Inflammatory macrophage treated with lipopolysaccharide for 1 hour (primary cell): ENCODE results near the gene NSUN6.

Source experiments
- DNase-seq, 2 donors: peaks; one replicate each; pipeline ENCODE4 v3.0.0-alpha.2; 2020 to 2022

The NSUN6 gene

GRCh38 chr10:18556522-18557147 lies 94.8 kb downstream of the NSUN6 start:
- no peak for DNase-seq

- no peak for DNase-seq
Measured at GRCh38 chr10:18554479-18554878, 96.9 kb downstream of the NSUN6 start.

DNA sequence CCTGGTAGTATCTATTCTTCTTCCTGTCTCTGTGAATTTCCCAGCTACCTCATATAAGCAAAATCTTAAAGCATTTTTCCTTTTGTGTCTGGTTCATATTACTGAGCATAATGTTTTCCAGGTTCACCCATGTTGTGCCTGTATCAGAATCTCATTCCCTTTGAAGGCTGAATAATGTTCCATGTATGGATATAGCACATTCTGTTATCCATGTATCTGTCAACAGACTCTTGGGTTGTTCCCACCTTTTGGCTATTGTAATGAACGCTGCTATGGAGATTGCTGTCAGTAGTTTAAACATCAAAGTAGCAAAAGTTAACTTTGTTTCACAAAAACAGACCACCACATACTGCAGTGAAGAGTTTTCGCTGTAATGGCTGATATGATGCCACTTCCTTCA lies 99.9 kb downstream of the NSUN6 start:
- no peak for DNase-seq

DNA sequence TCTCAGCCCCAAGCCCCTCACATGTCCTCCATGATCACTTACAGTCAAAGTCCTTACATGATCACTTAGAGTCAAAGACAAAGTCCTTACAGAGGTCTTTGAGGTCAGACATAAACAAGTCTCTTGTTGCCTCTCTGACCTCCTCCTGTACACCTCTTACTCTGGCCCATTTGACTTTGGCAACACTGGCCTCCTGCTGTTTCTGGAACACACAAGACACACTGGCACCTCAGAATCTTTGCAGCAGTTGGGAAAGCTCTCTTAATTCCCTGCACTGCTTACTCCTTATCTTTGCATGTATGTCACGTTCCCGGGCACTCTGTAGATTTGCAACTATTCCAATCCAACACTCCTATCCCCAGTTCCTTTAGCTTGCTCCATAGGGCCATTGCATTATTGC lies 102.3 kb downstream of the NSUN6 start:
- DNase-seq: no peak

DNA sequence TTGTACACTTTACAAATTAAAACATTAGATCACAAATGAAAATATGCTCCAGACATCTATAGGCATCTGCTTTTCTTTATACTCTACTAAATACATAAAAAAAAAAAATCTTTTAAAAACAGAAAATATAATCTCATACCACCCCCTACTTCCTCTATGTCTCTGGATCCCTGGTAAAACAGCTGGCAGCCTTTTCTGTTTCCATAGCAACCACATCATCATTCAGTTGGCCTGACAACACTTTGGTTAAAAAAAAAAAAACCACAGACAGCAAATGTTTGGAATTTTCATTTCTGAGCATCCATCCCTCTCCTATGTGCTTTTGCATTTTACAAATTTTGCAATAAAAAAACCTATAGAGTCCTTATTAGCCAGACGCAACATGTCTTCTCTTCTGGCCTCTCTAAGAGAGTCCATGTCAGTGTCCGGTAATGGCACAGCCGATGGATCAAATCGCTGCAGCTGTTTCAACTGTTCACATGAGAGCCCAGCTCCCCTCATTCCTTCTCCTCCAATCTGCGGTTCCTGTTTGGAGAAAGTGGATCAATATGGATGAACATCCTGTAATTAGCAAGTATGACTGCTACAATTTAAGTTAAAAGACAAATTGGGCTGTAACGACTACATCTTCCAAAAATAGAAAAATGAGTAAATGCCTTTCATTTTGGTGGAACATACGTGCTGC lies 105.6 kb downstream of the NSUN6 start:
- DNase-seq: no peak

DNA sequence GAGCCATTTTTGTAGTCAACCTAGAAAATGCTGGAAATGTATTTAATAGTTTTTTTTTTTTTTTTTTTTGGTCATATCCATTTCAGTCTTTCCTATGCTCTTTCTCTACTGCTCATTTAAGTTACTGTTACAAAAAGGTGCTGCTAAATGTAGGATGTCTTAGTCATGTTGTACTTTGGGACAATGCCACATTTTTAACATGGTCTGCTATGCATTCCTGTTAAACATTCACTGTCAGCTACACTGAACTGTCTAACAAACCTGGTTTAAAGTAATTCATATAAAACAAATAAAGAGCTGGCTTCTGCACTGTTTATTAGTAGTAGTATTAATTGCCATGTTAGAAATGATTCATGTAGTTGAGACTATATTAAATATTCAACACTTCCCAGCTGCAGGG lies 108.6 kb downstream of the NSUN6 start:
- no peak for DNase-seq

GRCh38 chr10:18540195-18540594 lies 111.2 kb downstream of the NSUN6 start:
- DNase-seq: no peak

- no peak for DNase-seq
Measured at GRCh38 chr10:18539335-18539734, 112.1 kb downstream of the NSUN6 start.

- DNase-seq: no peak
Measured at GRCh38 chr10:18533896-18534295, 117.5 kb downstream of the NSUN6 start.

GRCh38 chr10:18532881-18533535 lies 118.4 kb downstream of the NSUN6 start:
- no peak for DNase-seq

DNA sequence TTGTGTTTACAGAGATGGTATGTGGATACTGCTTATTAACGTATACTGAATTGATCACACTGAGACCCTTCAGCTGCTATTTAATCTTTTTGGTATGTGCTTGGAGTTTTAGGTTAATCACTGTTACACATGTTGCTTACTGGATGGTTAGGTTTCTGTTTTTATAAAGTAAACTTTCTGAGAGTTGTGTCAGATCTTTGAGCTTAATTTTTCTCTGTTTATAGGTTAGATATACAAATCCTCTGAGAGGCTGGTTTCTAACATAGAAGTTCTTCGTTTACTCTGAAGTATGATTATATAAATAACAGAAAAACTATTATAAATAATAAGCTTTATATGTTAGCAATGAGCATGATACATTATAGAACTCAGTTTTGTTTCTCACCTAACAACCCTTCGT lies 123.1 kb downstream of the NSUN6 start:
- no peak for DNase-seq

DNA sequence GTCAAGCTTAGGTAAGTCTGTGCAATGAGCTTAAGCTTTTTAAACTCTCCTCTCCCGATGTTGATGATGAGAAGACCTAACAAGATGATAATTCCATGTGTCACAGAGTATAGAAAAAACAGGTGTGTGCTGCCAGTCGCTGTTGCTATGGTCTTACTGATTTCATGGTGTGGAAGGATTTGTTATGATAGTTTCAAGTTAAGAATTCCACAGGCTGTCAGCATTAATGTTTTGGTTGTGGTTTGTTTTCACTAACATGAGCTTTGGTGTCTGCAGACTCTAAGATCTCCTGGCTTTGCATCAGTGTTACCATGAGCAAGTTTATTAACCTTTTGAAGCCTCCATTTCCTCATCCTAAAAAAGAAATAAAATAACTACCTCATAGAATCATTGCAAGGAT lies 123.7 kb downstream of the NSUN6 start:
- no peak for DNase-seq

DNA sequence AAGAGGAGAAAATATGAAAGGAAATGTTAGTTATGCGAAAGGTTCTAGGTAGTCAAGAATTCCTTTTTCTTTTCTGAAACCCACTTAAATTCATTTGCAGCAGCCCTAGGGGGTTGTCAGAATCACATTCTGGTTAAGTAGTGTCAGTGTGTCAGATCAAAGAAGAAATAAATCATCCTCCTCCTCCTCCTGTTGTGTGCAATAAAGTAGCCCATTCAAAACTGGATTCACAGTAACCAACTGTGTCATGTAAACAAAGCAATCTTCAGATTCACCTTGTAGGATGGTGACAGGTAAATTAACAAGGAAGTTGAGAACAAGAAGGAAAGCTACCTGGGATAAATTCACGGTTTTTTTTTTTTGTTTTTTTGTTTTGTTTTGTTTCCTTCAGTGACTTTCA lies 127.5 kb downstream of the NSUN6 start:
- DNase-seq: no peak

DNA sequence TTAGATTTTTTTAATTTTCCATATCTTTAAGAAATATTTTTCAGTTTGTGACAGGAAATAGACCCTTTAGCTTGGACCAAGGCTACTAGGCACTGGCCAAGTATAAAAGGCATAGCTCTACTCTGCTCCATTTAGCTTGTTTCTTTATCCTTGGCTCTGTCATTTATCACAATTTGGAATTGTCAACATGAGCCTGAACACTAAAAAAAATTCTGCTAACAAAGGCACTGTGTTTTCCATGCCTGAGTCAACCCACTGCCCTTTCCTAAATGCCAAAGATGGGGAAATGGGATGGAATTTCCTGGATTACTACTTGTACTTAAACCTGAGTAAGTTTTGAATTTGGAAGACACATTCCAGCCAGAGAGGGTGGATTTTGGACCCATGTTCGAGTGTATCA lies 128.4 kb downstream of the NSUN6 start:
- no peak for DNase-seq

GRCh38 chr10:18516851-18517250 lies 134.5 kb downstream of the NSUN6 start:
- DNase-seq: no peak

- DNase-seq: no peak
Measured at GRCh38 chr10:18514537-18514936, 136.8 kb downstream of the NSUN6 start.

DNA sequence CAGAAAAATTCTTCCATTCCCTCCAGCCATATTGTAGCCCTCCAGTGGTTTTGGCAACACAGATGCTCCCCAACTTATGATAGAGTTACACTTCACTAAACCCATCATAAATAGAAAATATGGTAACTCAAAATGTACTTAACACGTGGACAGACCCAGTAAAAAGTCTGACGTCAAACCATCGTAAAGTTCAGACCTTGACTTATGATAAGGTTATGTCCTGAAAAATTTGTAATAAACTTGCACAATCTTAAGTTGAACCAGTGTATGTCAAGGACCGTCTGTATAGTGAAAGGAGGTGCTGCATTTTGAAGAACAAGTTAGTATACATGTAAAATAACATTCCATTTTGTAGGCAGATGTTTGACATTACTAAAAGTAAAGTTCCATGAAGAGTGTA lies 142.8 kb downstream of the NSUN6 start:
- DNase-seq: no peak

DNA sequence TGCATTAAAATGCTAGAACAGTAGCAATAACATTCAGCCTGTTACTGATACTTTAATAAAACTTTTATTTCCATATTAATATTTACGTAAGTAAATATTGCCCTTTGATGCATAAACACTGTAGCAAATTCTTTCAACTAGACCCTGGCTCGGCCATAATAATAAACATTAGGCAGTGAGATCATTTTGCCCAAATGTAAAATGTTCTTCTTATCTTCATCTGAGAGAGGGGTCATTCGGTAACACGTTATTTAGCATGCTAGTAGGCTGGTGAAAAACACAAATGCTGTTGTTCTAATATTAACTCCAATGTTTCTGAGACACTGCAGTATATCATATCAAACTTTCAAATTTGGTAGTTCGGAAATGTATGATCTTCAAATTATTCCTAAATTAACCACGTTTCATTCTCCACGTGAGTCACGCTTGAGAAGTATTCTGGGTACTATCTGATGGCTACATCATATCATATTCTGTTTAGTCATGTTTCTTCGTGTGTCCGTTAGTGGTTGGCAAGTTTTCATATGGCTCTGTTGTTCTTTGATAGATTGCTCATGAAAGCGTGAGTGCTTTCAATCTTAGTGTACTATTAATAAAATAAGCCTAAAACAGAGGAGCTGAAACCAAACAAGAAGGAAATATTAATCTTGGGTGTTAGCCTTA lies 145.8 kb downstream of the NSUN6 start:
- no peak for DNase-seq

GRCh38 chr10:18504161-18504560 lies 147.2 kb downstream of the NSUN6 start:
- no peak for DNase-seq

- no peak for DNase-seq
Measured at GRCh38 chr10:18501629-18502028, 149.8 kb downstream of the NSUN6 start.

GRCh38 chr10:18501198-18501597 lies 150.2 kb downstream of the NSUN6 start:
- DNase-seq: no peak

DNA sequence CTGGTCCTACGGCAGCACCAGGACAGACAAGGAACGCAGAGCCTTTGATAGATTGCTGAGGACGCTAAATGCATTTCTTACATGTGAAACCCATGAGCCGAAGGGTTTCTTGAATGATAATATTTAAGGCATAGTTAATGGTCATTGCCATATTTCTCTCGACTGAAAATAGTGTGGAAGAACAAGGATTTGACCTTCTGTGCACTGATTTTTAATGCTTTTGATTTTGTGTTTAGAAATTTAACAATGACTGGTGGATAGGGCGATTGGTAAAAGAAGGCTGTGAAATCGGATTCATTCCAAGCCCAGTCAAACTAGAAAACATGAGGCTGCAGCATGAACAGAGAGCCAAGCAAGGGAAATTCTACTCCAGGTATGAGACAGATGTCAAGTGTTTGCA lies 150.8 kb downstream of the NSUN6 start:
- no peak for DNase-seq

GRCh38 chr10:18498998-18499397 lies 152.4 kb downstream of the NSUN6 start:
- DNase-seq: no peak

GRCh38 chr10:18497806-18498369 lies 153.5 kb downstream of the NSUN6 start:
- no peak for DNase-seq
